ENCODE results near the gene DHX16.

The DHX16 gene

GRCh38 chr6:30612687-30613248 is 60.0 kb downstream of the DHX16 start:
- Histone ChIP-seq H3K9me3 (ENCODE audit: control insufficient read depth, low read length) (no peaks in the 10 kb centered on the region), H3K4me1 (peaks cover 31% of the 10 kb centered on the region), H3K27me3 (ENCODE audit: control insufficient read depth, insufficient read depth, low read length) (no peaks in the 10 kb centered on the region), H3K4me2 (ENCODE audit: low read length) (peak overlapping the region; percentile 70), H3K79me2 (peaks cover 34% of the 10 kb centered on the region), H3K9ac (no peak overlapping the region), H3K36me3 (ENCODE audit: control insufficient read depth, insufficient read depth, low read length) (peaks cover 15% of the 10 kb centered on the region), H3K4me3 (ENCODE audit: low read depth, low read length) (no peak overlapping the region), H3K27ac (peak overlapping the region; percentile 98), H2AFZ (no peak overlapping the region)
- no peak for TF ChIP-seq CTCF (IDR thresholded peaks at IDR 0.05)

DNA sequence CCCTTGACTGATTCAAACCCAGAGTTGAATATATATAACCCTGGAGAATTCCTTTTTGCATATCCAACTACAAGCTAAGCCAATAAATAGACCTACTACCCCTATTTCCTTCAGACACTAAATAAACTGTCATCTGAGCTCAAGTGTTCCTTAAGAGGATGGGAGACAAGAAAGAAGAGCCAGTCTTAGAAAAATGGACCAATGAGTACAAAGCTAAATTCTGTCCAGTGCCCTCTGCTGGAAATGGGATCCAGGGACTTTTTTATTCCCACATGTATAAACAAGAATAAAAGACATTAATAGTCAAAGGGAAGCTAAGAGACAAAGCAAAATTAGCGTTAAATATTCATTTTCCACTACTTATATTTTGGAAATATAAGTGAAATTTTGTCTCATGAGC is 60.6 kb downstream of the DHX16 start:
- TF ChIP-seq CTCF (IDR thresholded peaks at IDR 0.05) = peak; percentile 50
- no peaks in the 10 kb centered on the region for H3K27me3 ChIP-seq (ENCODE audit: control insufficient read depth, insufficient read depth, low read length)
- H3K27ac ChIP-seq = no peak overlapping the region
- H3K4me1 ChIP-seq = peaks cover 31% of the 10 kb centered on the region
- H3K79me2 ChIP-seq = peaks cover 34% of the 10 kb centered on the region
- no peaks in the 10 kb centered on the region for H3K9me3 ChIP-seq (ENCODE audit: control insufficient read depth, low read length)
- no peak overlapping the region for H3K9ac ChIP-seq
- H3K36me3 ChIP-seq (ENCODE audit: control insufficient read depth, insufficient read depth, low read length) = peaks cover 15% of the 10 kb centered on the region
- H2AFZ ChIP-seq = no peak overlapping the region
- no peak overlapping the region for H3K4me3 ChIP-seq (ENCODE audit: low read depth, low read length)
- peak overlapping the region; percentile 70 for H3K4me2 ChIP-seq (ENCODE audit: low read length)

GRCh38 chr6:30611856-30612194 is 61.0 kb downstream of the DHX16 start:
- Histone ChIP-seq H3K9ac (no peak overlapping the region), H3K27ac (no peak overlapping the region), H3K36me3 (ENCODE audit: control insufficient read depth, insufficient read depth, low read length) (peaks cover 14% of the 10 kb centered on the region), H2AFZ (no peak overlapping the region), H3K27me3 (ENCODE audit: control insufficient read depth, insufficient read depth, low read length) (no peaks in the 10 kb centered on the region), H3K4me2 (ENCODE audit: low read length) (no peak overlapping the region), H3K4me3 (ENCODE audit: low read depth, low read length) (no peak overlapping the region), H3K9me3 (ENCODE audit: control insufficient read depth, low read length) (no peaks in the 10 kb centered on the region), H3K79me2 (peaks cover 31% of the 10 kb centered on the region), H3K4me1 (peaks cover 31% of the 10 kb centered on the region)
- TF ChIP-seq CTCF (IDR thresholded peaks at IDR 0.05) = no peak

GRCh38 chr6:30611150-30611855 is 61.5 kb downstream of the DHX16 start:
- Histone ChIP-seq H3K79me2 (peaks cover 26% of the 10 kb centered on the region), H3K9me3 (ENCODE audit: control insufficient read depth, low read length) (no peaks in the 10 kb centered on the region), H3K4me1 (peaks cover 31% of the 10 kb centered on the region), H3K4me3 (ENCODE audit: low read depth, low read length) (no peak overlapping the region), H3K9ac (no peak overlapping the region), H3K27me3 (ENCODE audit: control insufficient read depth, insufficient read depth, low read length) (no peaks in the 10 kb centered on the region), H2AFZ (no peak overlapping the region), H3K36me3 (ENCODE audit: control insufficient read depth, insufficient read depth, low read length) (peaks cover 8% of the 10 kb centered on the region), H3K27ac (no peak overlapping the region), H3K4me2 (ENCODE audit: low read length) (no peak overlapping the region)
- TF ChIP-seq CTCF (IDR thresholded peaks at IDR 0.05) = no peak

DNA sequence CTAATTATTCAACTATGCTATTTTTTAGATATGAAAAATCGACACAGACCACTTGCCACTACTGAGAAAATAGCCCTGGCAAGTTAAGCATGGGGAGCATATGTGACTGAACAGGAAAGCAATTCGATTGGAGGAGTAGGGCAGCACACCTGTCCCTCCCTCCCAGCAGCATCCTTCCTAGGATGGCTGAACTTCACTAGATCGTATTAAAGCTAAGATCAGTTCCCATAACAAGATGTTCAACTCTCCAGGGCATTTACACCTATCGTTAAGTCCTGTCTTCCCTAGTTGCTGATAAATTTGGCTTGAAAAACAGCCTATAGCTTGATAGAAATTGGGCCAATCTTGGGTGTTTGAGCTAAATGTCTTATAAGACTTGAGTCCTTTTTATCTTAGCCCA is 62.7 kb downstream of the DHX16 start:
- Histone ChIP-seq H3K79me2 (peaks cover 17% of the 10 kb centered on the region), H3K4me1 (peaks cover 31% of the 10 kb centered on the region), H3K9ac (no peak overlapping the region), H3K9me3 (ENCODE audit: control insufficient read depth, low read length) (no peaks in the 10 kb centered on the region), H2AFZ (no peak overlapping the region), H3K27me3 (ENCODE audit: control insufficient read depth, insufficient read depth, low read length) (no peaks in the 10 kb centered on the region), H3K27ac (no peak overlapping the region), H3K4me3 (ENCODE audit: low read depth, low read length) (no peak overlapping the region), H3K4me2 (ENCODE audit: low read length) (no peak overlapping the region), H3K36me3 (ENCODE audit: control insufficient read depth, insufficient read depth, low read length) (peaks cover under 1% of the 10 kb centered on the region)
- TF ChIP-seq CTCF (IDR thresholded peaks at IDR 0.05) = no peak

Data from parathyroid adenoma (tissue), 2 donors.